IPS DF 4.7 (cell line): ENCODE measurements around the gene BID.
"Not testable (repeated sequence)": the region's sequence is repeated elsewhere in the genome, so short reads cannot be mapped to it uniquely, and the experiment has no call there.

Experiments
- DNase-seq: peaks from one replicate; pipeline ENCODE4 v3.0.0-alpha.2; 2013; ENCODE audit warnings: low spot score; ENCODE audit errors: extremely low read depth

BID gene

GRCh38 chr22:17705546-17705945, 68.7 kb downstream of the BID start:
- DNase-seq = no peak

GRCh38 chr22:17703811-17704210, 70.5 kb downstream of the BID start:
- DNase-seq = no peak

- no peak for DNase-seq
Observed at GRCh38 chr22:17700778-17701177, 73.5 kb downstream of the BID start.

GRCh38 chr22:17699696-17700340, 74.5 kb downstream of the BID start:
- no peak for DNase-seq

- DNase-seq = no peak
Observed at GRCh38 chr22:17698948-17699347, 75.3 kb downstream of the BID start.

GRCh38 chr22:17698276-17698675, 76.0 kb downstream of the BID start:
- not testable (repeated sequence) for DNase-seq

GRCh38 chr22:17697196-17697595, 77.1 kb downstream of the BID start:
- DNase-seq = not testable (repeated sequence)

GRCh38 chr22:17695986-17696385, 78.3 kb downstream of the BID start:
- DNase-seq = no peak

- no peak for DNase-seq
Observed at GRCh38 chr22:17694752-17695151, 79.5 kb downstream of the BID start.

GRCh38 chr22:17694193-17694592, 80.1 kb downstream of the BID start:
- no peak for DNase-seq

- no peak for DNase-seq
Observed at GRCh38 chr22:17692841-17693240, 81.4 kb downstream of the BID start.

- no peak for DNase-seq
Observed at GRCh38 chr22:17684245-17684644, 90.0 kb downstream of the BID start.
